GM12878 (cell line): ENCODE data around the gene SPDL1. TPM values are rescaled to one million over a fixed set of nuclear protein-coding genes. Genes with fewer than 3 reads are reported as not detected.

Source experiments
- CBX3 ChIP-seq: fragments of 200-600 bp; sonication (generic); IDR thresholded peaks from 2 replicates; pipeline ENCODE4 v1.6.1; 2016; ENCODE audit warnings: low read depth, borderline replicate concordance
- CHD1 ChIP-seq: IDR thresholded peaks from 2 replicates; pipeline ENCODE4 v1.6.1; 2012; ENCODE audit warnings: low read depth, low read length, improper control_type of control experiment
- LARP7 ChIP-seq: fragments of 450-650 bp; IDR thresholded peaks from 2 replicates; pipeline ENCODE4 v1.6.1; 2017; ENCODE audit warnings: mild to moderate bottlenecking
- POLR2AphosphoS2 ChIP-seq: IDR thresholded peaks from 2 replicates; pipeline ENCODE4 v1.6.1; 2011; ENCODE audit warnings: low read depth, mild to moderate bottlenecking, low read length, improper control_type of control experiment, moderate library complexity
- STAT3 ChIP-seq: IDR thresholded peaks from 2 replicates; pipeline ENCODE4 v1.6.1; 2011; ENCODE audit warnings: low read depth, low read length, improper control_type of control experiment
- TCF3 ChIP-seq: IDR thresholded peaks from 2 replicates; pipeline ENCODE4 v1.6.1; 2012; ENCODE audit warnings: low read depth, mild to moderate bottlenecking, low read length, borderline replicate concordance; ENCODE audit not compliant: insufficient read depth
- TCF7 ChIP-seq: IDR thresholded peaks from 2 replicates; pipeline ENCODE4 v1.6.1; 2014; ENCODE audit warnings: antibody characterized with exemption, borderline replicate concordance
- ZNF384 ChIP-seq: IDR thresholded peaks from 2 replicates; pipeline ENCODE4 v1.6.1; 2012; ENCODE audit warnings: low read depth, mild to moderate bottlenecking, low read length, improper control_type of control experiment, borderline replicate concordance
- polyA plus RNA-seq, 11 experiments: library from polyadenylated mRNA; depleted of rRNA in 4 of 11; unstranded in 6 of 11; stranded (reverse) in 5 of 11; fragments of >200 nt; fragmentation: Nextera tagmentation in 4 of 11; fragmentation: Illumina TruSeq in 1 of 11; extraction: Ambion mirVana in 4 of 11; extraction: Trizol in 1 of 11; gene quantifications; 1 replicate in 1 of 11; 2 replicates in 10 of 11; pipeline versions ENCODE4 v1.2.1 to v1.2.3, GENCODE V29; 2011 to 2016; ENCODE audit warnings: inconsistent platforms in 2 of 11, missing spikeins in 2 of 11, low read depth in 1 of 11
- total RNA-seq, 4 experiments: library from RNA; depleted of rRNA in 3 of 4; stranded (reverse); fragments of >200 nt in 3 of 4; fragmentation: Illumina TruSeq in 1 of 4; extraction: Trizol in 1 of 4; gene quantifications; 2 replicates each; pipeline versions ENCODE4 v1.2.1 to v1.2.3, GENCODE V29; 2013 to 2021
- TF ChIP-seq, protein P1 (sequence below): fragments of 450-650 bp; IDR thresholded peaks from 2 replicates; pipeline ENCODE4 v1.6.1; 2017; ENCODE audit warnings: antibody characterized with exemption, mild to moderate bottlenecking, moderate library complexity
- TF ChIP-seq, protein P2 (sequence below): fragments of 450-650 bp; IDR thresholded peaks from 2 replicates; pipeline ENCODE4 v1.6.1; 2017; ENCODE audit warnings: mild to moderate bottlenecking, moderate library complexity

The SPDL1 gene
- total and polyA plus RNA-seq, 10 of the 15 experiments (the other 5 are each of a cell fraction or from before 2014, with no cell fraction given) = 34.2 to 69.9 (median 46.0) TPM

DNA sequence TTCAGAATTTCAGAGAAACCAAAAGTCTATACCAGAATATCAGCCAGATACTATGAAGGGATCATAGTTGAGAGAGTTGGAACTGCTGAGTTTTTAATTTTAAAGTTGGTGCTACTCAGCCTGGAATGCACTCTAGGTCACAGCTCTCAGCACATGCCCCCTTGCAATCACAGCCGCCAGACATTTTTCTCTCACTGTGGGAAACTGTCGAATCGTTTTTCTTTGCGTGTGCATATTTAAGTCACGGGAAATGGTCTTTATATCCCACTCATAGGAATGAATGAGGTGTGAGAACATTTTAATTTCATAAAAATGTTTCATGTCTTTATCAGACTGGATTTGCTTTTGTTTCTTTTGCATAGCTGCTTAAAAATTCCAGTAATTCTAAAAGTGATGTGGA, 12.2 kb upstream of the SPDL1 start (continued):
- TF ChIP-seq, protein P1, sequence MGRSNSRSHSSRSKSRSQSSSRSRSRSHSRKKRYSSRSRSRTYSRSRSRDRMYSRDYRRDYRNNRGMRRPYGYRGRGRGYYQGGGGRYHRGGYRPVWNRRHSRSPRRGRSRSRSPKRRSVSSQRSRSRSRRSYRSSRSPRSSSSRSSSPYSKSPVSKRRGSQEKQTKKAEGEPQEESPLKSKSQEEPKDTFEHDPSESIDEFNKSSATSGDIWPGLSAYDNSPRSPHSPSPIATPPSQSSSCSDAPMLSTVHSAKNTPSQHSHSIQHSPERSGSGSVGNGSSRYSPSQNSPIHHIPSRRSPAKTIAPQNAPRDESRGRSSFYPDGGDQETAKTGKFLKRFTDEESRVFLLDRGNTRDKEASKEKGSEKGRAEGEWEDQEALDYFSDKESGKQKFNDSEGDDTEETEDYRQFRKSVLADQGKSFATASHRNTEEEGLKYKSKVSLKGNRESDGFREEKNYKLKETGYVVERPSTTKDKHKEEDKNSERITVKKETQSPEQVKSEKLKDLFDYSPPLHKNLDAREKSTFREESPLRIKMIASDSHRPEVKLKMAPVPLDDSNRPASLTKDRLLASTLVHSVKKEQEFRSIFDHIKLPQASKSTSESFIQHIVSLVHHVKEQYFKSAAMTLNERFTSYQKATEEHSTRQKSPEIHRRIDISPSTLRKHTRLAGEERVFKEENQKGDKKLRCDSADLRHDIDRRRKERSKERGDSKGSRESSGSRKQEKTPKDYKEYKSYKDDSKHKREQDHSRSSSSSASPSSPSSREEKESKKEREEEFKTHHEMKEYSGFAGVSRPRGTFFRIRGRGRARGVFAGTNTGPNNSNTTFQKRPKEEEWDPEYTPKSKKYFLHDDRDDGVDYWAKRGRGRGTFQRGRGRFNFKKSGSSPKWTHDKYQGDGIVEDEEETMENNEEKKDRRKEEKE = no peak
- no peak for TF ChIP-seq STAT3
- no peak for TF ChIP-seq CHD1
- no peak for TF ChIP-seq CBX3
- TF ChIP-seq TCF7 = no peak
- TF ChIP-seq ZNF384 = no peak
- TF ChIP-seq, protein P2, sequence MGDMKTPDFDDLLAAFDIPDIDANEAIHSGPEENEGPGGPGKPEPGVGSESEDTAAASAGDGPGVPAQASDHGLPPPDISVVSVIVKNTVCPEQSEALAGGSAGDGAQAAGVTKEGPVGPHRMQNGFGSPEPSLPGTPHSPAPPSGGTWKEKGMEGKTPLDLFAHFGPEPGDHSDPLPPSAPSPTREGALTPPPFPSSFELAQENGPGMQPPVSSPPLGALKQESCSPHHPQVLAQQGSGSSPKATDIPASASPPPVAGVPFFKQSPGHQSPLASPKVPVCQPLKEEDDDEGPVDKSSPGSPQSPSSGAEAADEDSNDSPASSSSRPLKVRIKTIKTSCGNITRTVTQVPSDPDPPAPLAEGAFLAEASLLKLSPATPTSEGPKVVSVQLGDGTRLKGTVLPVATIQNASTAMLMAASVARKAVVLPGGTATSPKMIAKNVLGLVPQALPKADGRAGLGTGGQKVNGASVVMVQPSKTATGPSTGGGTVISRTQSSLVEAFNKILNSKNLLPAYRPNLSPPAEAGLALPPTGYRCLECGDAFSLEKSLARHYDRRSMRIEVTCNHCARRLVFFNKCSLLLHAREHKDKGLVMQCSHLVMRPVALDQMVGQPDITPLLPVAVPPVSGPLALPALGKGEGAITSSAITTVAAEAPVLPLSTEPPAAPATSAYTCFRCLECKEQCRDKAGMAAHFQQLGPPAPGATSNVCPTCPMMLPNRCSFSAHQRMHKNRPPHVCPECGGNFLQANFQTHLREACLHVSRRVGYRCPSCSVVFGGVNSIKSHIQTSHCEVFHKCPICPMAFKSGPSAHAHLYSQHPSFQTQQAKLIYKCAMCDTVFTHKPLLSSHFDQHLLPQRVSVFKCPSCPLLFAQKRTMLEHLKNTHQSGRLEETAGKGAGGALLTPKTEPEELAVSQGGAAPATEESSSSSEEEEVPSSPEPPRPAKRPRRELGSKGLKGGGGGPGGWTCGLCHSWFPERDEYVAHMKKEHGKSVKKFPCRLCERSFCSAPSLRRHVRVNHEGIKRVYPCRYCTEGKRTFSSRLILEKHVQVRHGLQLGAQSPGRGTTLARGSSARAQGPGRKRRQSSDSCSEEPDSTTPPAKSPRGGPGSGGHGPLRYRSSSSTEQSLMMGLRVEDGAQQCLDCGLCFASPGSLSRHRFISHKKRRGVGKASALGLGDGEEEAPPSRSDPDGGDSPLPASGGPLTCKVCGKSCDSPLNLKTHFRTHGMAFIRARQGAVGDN = no peak
- TF ChIP-seq POLR2AphosphoS2 = no peak
- TF ChIP-seq TCF3 = no peak
- TF ChIP-seq LARP7 = no peak
